OCI-LY7 (cell line): Measurements from ENCODE around the gene TOR1AIP1. TPM values are rescaled to one million over a fixed set of nuclear protein-coding genes. Genes with fewer than 3 reads are reported as not detected.

Experiments used
- BruUV-seq: library from RNA; stranded (reverse); fragments of 400-500 nt; replicated peaks from 2 replicates; lab custom pipeline; 2021; lab: Mats Ljungman, UMichigan
- CTCF ChIA-PET: fragments of 300-600 bp; sonication (Branson Sonifier 250); formaldehyde crosslinking; loops from one replicate; lab custom pipeline; 2022; ENCODE audit warnings: antibody characterized with exemption; ENCODE audit not compliant: unreplicated experiment; lab: Charles Lee
- POLR2A ChIA-PET: fragments of 300-600 bp; sonication (Branson Sonifier 250); formaldehyde crosslinking; loops from one replicate; lab custom pipeline; 2022; ENCODE audit warnings: antibody characterized with exemption; lab: Charles Lee
- DNase-seq: peaks from one replicate; pipeline ENCODE4 v3.0.0-alpha.2; 2015; ENCODE audit warnings: low spot score
- H2AFZ ChIP-seq: fragments of 200-600 bp; sonication (generic), shearing (Covaris generic); 2 replicates; pipeline ENCODE4 v1.6.1; 2014; ENCODE audit warnings: mild to moderate bottlenecking, antibody characterized with exemption, low read length, moderate library complexity
- H3K27ac ChIP-seq: fragments of 200-600 bp; sonication (generic); 2 replicates; pipeline ENCODE4 v1.5.1; 2014; ENCODE audit warnings: mixed run types, low read depth, mild to moderate bottlenecking, moderate library complexity, low read length, inconsistent platforms; ENCODE audit not compliant: poor library complexity, severe bottlenecking
- H3K36me3 ChIP-seq: fragments of 200-600 bp; sonication (generic); 2 replicates; pipeline ENCODE4 v1.6.1; 2014; ENCODE audit warnings: mild to moderate bottlenecking, antibody characterized with exemption, low read length, moderate library complexity, mixed read lengths; ENCODE audit not compliant: insufficient read depth
- H3K4me1 ChIP-seq: fragments of 200-600 bp; sonication (generic); 2 replicates; pipeline ENCODE4 v1.5.1; 2014; ENCODE audit warnings: mild to moderate bottlenecking, low read length; ENCODE audit not compliant: insufficient read depth, poor library complexity, severe bottlenecking
- H3K4me2 ChIP-seq: fragments of 200-600 bp; sonication (generic); 2 replicates; pipeline ENCODE4 v1.6.1; 2014; ENCODE audit warnings: mild to moderate bottlenecking, low read length
- H3K4me3 ChIP-seq: fragments of 200-600 bp; sonication (generic); 2 replicates; pipeline ENCODE4 v1.5.1; 2014; ENCODE audit warnings: mild to moderate bottlenecking, low read depth, low read length; ENCODE audit not compliant: poor library complexity, severe bottlenecking
- H3K79me2 ChIP-seq: fragments of 200-600 bp; sonication (generic); 2 replicates; pipeline ENCODE4 v1.6.1; 2016; ENCODE audit warnings: low read depth, mild to moderate bottlenecking, low read length, moderate library complexity, mixed read lengths; ENCODE audit not compliant: insufficient read depth
- H3K9me2 ChIP-seq: fragments of 200-600 bp; sonication (generic); 2 replicates; pipeline ENCODE4 v1.6.1; 2016; ENCODE audit warnings: mild to moderate bottlenecking, low read length, mixed read lengths; ENCODE audit not compliant: insufficient read depth
- H3K9me3 ChIP-seq: fragments of 200-600 bp; sonication (generic); 2 replicates; pipeline ENCODE4 v1.6.1; 2014; ENCODE audit warnings: mild to moderate bottlenecking, mixed run types, low read length, mixed read lengths
- H4K20me1 ChIP-seq: fragments of 200-600 bp; sonication (generic); 2 replicates; pipeline ENCODE4 v1.6.1; 2014; ENCODE audit warnings: mild to moderate bottlenecking, antibody characterized with exemption, low read length, moderate library complexity, mixed read lengths; ENCODE audit not compliant: insufficient read depth
- CTCF ChIP-seq: fragments of 200-600 bp; sonication (generic); conservative IDR thresholded peaks from 2 replicates; pipeline ENCODE4 v1.5.1; 2014; ENCODE audit warnings: mild to moderate bottlenecking, antibody characterized with exemption, low read length, moderate library complexity, mixed read lengths
- EZH2phosphoT487 ChIP-seq: fragments of 200-600 bp; sonication (generic); IDR thresholded peaks from 2 replicates; pipeline ENCODE4 v1.6.1; 2018; ENCODE audit warnings: low read depth, borderline replicate concordance, mild to moderate bottlenecking, mixed run types, antibody characterized with exemption, low read length, moderate library complexity, mixed read lengths
- intact Hi-C: fragments of 100-400 bp; cut with micrococcal nuclease; formaldehyde crosslinking; loops from one replicate; pipeline ENCODE4 v1.10.0; 2022; ENCODE audit not compliant: unreplicated experiment
- total RNA-seq, 2 experiments: library from RNA; depleted of rRNA in 1 of 2; stranded (reverse); fragments of >200 nt in 1 of 2; shearing (Covaris generic) in 1 of 2; gene quantifications; 2 replicates each; pipeline ENCODE4 v1.2.3, GENCODE V29; 2014 to 2022

The TOR1AIP1 gene
- total RNA-seq, 2 experiments from 2014 or later = 11.0 to 14.5 TPM

DNA sequence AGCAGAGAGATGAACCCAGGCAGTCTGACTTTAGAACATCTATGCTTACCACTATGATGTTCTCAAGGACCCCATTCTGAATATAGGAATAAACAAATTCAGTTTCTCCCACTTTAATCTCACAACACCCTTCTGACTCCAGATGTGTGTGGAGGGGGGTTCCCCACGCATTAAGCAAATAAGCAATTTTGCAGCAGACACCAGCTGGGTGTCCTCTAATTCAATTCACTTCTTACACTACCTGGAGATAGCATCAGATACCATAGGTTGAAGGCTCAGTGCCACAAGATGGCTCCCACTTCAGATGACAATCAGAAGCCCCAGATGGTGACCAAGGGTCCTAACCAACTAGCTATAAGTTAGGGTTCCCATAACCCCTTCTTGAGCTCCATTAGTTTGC lies 42.2 kb downstream of the TOR1AIP1 start:
- intact Hi-C loops = no loop called here
- TF ChIP-seq EZH2phosphoT487 (no peak), CTCF (no peak)
- Histone ChIP-seq H3K36me3 (0 out of 2 replicates have a peak, but pooled peaks cover 4% of the 10 kb centered on the region), H4K20me1 (no peaks in the 10 kb centered on the region), H3K79me2 (no peaks in the 10 kb centered on the region), H3K9me3 (no peaks in the 10 kb centered on the region), H3K4me2 (no peak overlapping the region), H3K4me3 (no peak overlapping the region), H3K4me1 (no peaks in the 10 kb centered on the region), H3K27ac (no peak overlapping the region), H2AFZ (no peak overlapping the region), H3K9me2 (no peaks in the 10 kb centered on the region)
- no TSS peak for BruUV-seq
- DNase-seq = no peak
- CTCF ChIA-PET = no interaction called here
- POLR2A ChIA-PET = interaction anchor here (1.2 to 2.1 kb wide), 2 partner anchors 14 to 27 kb away, joined by 4 to 6 read pairs; no protein-coding TSS in a partner anchor

DNA sequence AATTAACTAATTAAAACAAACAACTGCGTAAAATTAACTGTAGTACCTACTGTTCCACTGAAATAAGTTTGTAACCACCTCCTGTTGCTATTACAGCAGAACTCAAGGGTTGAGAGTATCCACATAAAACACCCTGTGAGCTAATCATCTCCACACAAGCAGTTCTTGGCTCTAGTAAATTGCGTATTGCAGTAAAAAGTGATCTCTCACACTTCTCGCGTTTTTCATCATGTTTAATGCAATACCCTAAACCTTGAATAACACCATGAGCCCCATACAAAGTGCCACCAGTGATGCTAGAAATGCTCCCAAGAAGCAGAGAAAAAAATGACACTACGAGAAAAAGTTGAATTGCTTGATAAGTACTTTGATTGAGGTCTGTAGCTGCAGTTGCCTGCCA lies 43.2 kb downstream of the TOR1AIP1 start:
- no peaks in the 10 kb centered on the region for H3K9me3 ChIP-seq
- H3K4me2 ChIP-seq = no peak overlapping the region
- ChIA-PET CTCF (no interaction called here), POLR2A (interaction anchor here (0.6 to 2.1 kb wide), 7 partner anchors 10 to 52 kb away, joined by 3 to 4 read pairs (median 4); no protein-coding TSS in a partner anchor)
- H3K4me3 ChIP-seq = no peak overlapping the region
- H4K20me1 ChIP-seq = no peaks in the 10 kb centered on the region
- no peak overlapping the region for H3K27ac ChIP-seq
- H3K79me2 ChIP-seq = no peaks in the 10 kb centered on the region
- BruUV-seq = no TSS peak
- DNase-seq = no peak
- H2AFZ ChIP-seq = no peak overlapping the region
- no peak for TF ChIP-seq EZH2phosphoT487
- no peak for TF ChIP-seq CTCF
- no peaks in the 10 kb centered on the region for H3K4me1 ChIP-seq
- H3K36me3 ChIP-seq = no peaks in the 10 kb centered on the region
- no peaks in the 10 kb centered on the region for H3K9me2 ChIP-seq
- intact Hi-C loops = no loop called here

DNA sequence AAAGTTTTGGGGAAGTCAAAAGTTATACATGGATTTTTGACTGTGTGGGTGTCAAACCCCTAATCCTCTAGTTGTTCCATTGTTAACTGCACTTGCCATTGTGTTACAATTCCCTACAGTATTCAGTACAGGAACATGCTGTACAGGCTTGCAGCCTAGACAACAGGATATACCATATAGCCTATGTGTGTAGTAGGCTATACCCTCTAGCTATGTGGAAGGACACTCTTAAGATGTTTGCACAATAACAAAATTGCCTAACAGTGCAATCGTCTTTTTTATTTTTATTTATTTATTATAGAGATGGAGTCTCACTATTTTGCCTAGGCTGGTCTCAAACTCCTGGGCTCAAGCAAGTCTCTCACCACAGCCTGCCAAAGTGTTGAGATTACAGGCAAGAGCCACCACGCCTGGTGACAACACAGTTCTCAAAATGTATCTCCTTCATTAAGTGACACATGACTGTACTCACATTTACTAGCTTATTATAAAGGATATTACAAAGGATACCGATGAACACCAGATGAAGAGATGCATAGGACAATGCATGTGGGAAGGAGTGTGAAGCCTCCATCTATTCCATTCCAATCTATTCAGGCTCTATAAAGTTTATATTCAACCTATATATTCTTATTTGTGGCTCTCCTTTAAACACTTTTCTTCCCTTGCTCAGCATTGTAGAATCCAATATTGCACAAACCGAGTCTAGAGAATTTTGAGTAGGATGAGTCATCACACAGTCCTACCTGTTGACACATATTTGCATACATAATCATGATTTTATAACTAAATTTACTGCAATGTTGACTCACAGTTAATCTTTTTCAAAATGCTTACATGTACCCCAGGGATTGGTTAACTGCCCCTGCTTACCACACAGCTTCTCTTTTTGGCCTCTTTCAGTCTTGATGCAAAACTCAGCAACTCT lies 44.1 kb downstream of the TOR1AIP1 start:
- no peak overlapping the region for H3K4me2 ChIP-seq
- H3K4me1 ChIP-seq = no peaks in the 10 kb centered on the region
- no peaks in the 10 kb centered on the region for H3K79me2 ChIP-seq
- DNase-seq = no peak
- H3K9me2 ChIP-seq = no peaks in the 10 kb centered on the region
- no TSS peak for BruUV-seq
- H3K9me3 ChIP-seq = no peaks in the 10 kb centered on the region
- no peak overlapping the region for H3K4me3 ChIP-seq
- POLR2A ChIA-PET = interaction anchor here (0.6 to 1.3 kb wide), 6 partner anchors 12 to 520 kb away, joined by 3 to 4 read pairs (median 4); no protein-coding TSS in a partner anchor
- H4K20me1 ChIP-seq = no peaks in the 10 kb centered on the region
- H2AFZ ChIP-seq = no peak overlapping the region
- intact Hi-C loops = no loop called here
- TF ChIP-seq EZH2phosphoT487 (no peak), CTCF (no peak)
- no peaks in the 10 kb centered on the region for H3K36me3 ChIP-seq
- H3K27ac ChIP-seq = no peak overlapping the region
- CTCF ChIA-PET = no interaction called here
